Naive thymus-derived CD8-positive, alpha-beta T cell (primary cell): ENCODE data around the gene TMEM204. TPM values are rescaled to one million over a fixed set of nuclear protein-coding genes. Genes with fewer than 3 reads are reported as not detected.

Experiments used
- ATAC-seq, 2 donors: fragments of 150-1000 bp; cut with Tn5 transposase in 1 of 2; sonication (Bioruptor Pico), chemical (Tn5 transposase) in 1 of 2; 1 replicate in 1 of 2; 2 replicates in 1 of 2; pipeline ENCODE4 v1.10.0; 2021; ENCODE audit warnings: mild to moderate bottlenecking in 2 of 2, moderate library complexity in 2 of 2
- POLR2A ChIA-PET: fragments of 350-600 bp; sonication (Branson Sonifier 250); formaldehyde crosslinking; loops from one replicate; lab custom pipeline; 2021; ENCODE audit warnings: antibody characterized with exemption; lab: Charles Lee
- DNase-seq, 10 donors: peaks; one replicate each; pipeline versions ENCODE4 v3.0.0 to v3.0.0-alpha.2; 2020 to 2022
- H3K27ac Mint-ChIP-seq, 10 donors: one replicate each; pipeline ENCODE4 v1.8.0; 2020 to 2022; ENCODE audit warnings: mild to moderate bottlenecking in 10 of 10, mixed read lengths in 10 of 10, moderate library complexity in 4 of 10, inconsistent platforms in 1 of 10
- H3K27me3 Mint-ChIP-seq, 5 donors: one replicate each; pipeline ENCODE4 v1.8.0; 2021 to 2022; ENCODE audit warnings: mixed read lengths in 5 of 5
- H3K36me3 Mint-ChIP-seq, 3 donors: one replicate each; pipeline ENCODE4 v1.8.0; 2020 to 2022; ENCODE audit warnings: mixed read lengths in 3 of 3, mild to moderate bottlenecking in 2 of 3, inconsistent platforms in 1 of 3
- H3K4me1 Mint-ChIP-seq, 4 donors: one replicate each; pipeline ENCODE4 v1.8.0; 2021 to 2022; ENCODE audit warnings: mixed read lengths in 4 of 4
- H3K4me3 Mint-ChIP-seq, 10 donors: one replicate each; pipeline ENCODE4 v1.8.0; 2020 to 2022; ENCODE audit warnings: mild to moderate bottlenecking in 10 of 10, mixed read lengths in 10 of 10, moderate library complexity in 6 of 10, inconsistent platforms in 1 of 10
- H3K9me3 Mint-ChIP-seq, 9 donors: one replicate each; pipeline ENCODE4 v1.8.0; 2020 to 2022; ENCODE audit warnings: mixed read lengths in 9 of 9, mild to moderate bottlenecking in 3 of 9, inconsistent platforms in 1 of 9, moderate library complexity in 1 of 9
- polyA plus RNA-seq, 3 donors: library from polyadenylated mRNA; unstranded; fragments of 300-500 nt; fragmentation: Illumina TruSeq; gene quantifications; one replicate each; pipeline ENCODE4 v1.2.3, GENCODE V29; 2021
- total RNA-seq, 8 experiments: library from RNA in 2 of 8; stranded (reverse) in 2 of 8; gene quantifications; one replicate each; pipeline ENCODE4 v1.2.3 and lab custom pipeline; 2021 to 2026

Gene TMEM204
- total RNA-seq: 100 to 1,000 TPM; 186 to 196 TPM
- polyA plus RNA-seq: 100 to 1,000 TPM in 2 of 3 donors, 10 to 100 TPM in 1; 95.9 to 135 (median 125) TPM
- 16.6 to 144 (median 29.4) reads per million in 6 experiments for total RNA-seq (lab: John Stamatoyannopoulos, UW)

DNA sequence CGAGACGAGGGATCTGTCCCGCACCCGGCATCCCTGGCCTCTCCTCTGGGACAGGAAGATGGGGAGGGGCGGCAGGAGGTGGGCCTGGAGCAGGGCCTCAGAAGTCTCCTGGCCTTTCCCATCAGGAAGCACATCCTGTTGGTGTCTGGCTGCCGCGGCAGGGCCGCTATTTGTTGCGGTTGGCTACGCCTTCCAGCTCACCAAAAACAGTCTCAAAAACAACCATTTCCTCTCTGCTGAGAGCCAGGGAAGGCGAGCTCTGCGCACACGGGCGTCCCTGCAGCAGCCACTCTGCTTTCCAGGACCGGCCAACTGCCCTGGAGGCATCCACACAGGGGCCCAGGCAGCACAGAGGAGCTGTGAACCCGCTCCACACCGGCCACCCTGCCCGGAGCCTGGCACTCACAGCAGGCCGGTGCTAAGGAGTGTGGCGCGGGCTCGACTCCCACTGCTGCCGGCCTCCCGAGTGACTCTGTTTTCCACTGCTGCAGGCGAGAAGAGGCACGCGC is at the start of gene TMEM204:
TMEM204 (plus strand) TSS at position 224 of the 509 bp plus-strand sequence. CDS start 610 bp downstream, outside the sequence.
- Mint-ChIP-seq H3K9me3 (no peaks in the 10 kb centered on the region), H3K36me3 (peaks cover 16 to 38% (median 18%) of the 10 kb centered on the region in 3 donors), H3K4me1 (peaks cover 25 to 54% (median 48%) of the 10 kb centered on the region in 4 donors), H3K27me3 (no peaks in the 10 kb centered on the region), H3K27ac (peak within 1 kb of the TSS; percentile 90 to 97 (median 94)), H3K4me3 (peak within 1 kb of the TSS; percentile 96 to 99 (median 98))
- DNase-seq: peak in 8 of 10 donors; percentile 15 to 73 (median 50)
- POLR2A ChIA-PET: interaction anchor here (0.6 to 11.3 kb wide), 18 partner anchors 8 to 322 kb away, joined by 3 to 135 read pairs (median 6); partner anchors contain the start of genes CRAMP1, EME2, IFT140 and MAPK8IP3
- ATAC-seq: peak; percentile 57 to 59

- Mint-ChIP-seq H3K4me1 (peaks cover 0 to 8% (median under 1%) of the 10 kb centered on the region in 4 donors), H3K36me3 (no peaks in the 10 kb centered on the region), H3K4me3 (no peak overlapping the region), H3K9me3 (no peaks in the 10 kb centered on the region), H3K27ac (no peak overlapping the region), H3K27me3 (peaks cover 0 to 1% (median 0%) of the 10 kb centered on the region in 5 donors)
- no peak for DNase-seq
- POLR2A ChIA-PET: no interaction called here
- no peak for ATAC-seq
These were observed 47.5 kb upstream of the TMEM204 start for GRCh38 chr16:1485847-1486496.

- Mint-ChIP-seq H3K36me3 (no peaks in the 10 kb centered on the region), H3K27ac (no peak overlapping the region), H3K4me1 (peaks cover 0 to 5% (median 2%) of the 10 kb centered on the region in 4 donors), H3K27me3 (peaks cover 0 to 1% (median 0%) of the 10 kb centered on the region in 5 donors), H3K9me3 (no peaks in the 10 kb centered on the region), H3K4me3 (no peak overlapping the region)
- DNase-seq (no peak), ATAC-seq (no peak)
- POLR2A ChIA-PET: no interaction called here
These were observed 46.7 kb upstream of the TMEM204 start for GRCh38 chr16:1486551-1487390.

DNA sequence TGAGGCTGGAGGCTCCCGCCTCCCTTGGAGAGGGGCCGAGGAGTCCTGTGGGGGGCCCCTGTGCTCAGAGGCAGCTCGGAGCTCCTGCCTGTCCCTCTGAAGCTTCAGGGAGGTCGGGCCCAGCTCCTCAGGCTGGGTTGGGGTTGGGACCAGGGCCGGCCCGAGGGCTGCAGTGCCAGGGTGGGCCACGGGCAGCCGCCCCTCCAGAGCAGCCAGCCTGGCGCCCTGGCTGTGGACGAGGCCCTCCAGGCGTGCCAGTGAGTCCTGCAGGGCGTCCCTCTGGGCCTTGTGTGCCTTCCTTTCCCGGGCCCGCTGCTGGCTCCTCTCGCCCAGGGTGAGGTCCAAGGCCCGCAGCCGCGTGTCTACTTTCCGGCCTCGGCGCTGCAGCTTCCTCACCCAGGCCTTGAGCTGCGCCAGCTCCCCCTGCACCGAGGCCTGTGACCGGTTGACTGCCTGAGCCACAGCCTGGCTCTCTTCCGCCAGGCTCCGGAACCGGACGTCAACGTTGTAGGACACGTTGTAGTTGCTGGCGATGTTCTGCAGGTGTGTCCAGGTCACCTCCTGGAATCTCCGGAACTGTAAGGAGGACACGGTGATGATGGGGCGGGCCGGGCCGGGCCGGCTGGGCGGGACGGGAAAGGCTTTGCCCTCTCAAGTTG is 45.9 kb upstream of the TMEM204 start:
- peaks cover 0 to 1% (median 0%) of the 10 kb centered on the region in 5 donors for H3K27me3 Mint-ChIP-seq
- no peak for ATAC-seq
- peaks cover under 1 to 11% (median 4%) of the 10 kb centered on the region in 4 donors for H3K4me1 Mint-ChIP-seq
- H3K36me3 Mint-ChIP-seq: no peaks in the 10 kb centered on the region
- POLR2A ChIA-PET: no interaction called here
- H3K27ac Mint-ChIP-seq: no peak overlapping the region
- no peaks in the 10 kb centered on the region for H3K9me3 Mint-ChIP-seq
- H3K4me3 Mint-ChIP-seq: no peak overlapping the region
- no peak for DNase-seq

DNA sequence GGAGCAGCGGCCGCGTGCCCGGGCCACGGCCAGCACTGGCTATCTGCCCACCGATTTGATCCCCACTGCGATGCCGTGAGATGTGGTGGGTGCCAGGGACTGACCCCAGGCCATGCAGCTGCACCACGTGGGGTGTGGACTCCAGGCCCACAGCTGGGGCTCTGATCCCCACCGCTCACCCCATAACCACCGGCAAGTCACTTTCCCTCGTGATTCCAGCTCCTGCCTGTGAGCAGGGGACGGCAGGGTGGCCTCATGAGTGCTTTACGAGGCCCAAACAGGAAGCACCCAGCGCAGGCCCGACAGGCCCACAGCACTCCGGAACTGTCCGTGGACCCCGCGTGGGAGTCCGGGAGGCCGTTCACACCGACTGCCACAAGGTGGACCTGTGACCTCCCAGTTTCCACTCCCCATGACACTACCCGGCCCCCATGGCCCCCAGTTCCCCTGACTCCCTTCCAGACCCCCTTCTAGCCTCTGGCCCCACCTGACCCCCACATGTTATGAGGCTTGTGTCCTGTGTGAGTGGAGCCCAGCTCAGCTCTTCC is 45.3 kb upstream of the TMEM204 start:
- DNase-seq: no peak
- H3K9me3 Mint-ChIP-seq: no peaks in the 10 kb centered on the region
- no peaks in the 10 kb centered on the region for H3K36me3 Mint-ChIP-seq
- H3K27me3 Mint-ChIP-seq: peaks cover 0 to 1% (median 0%) of the 10 kb centered on the region in 5 donors
- H3K4me1 Mint-ChIP-seq: peaks cover 2 to 16% (median 9%) of the 10 kb centered on the region in 4 donors
- H3K27ac Mint-ChIP-seq: peak overlapping the region in 2 of 10 donors; percentile 39 to 53
- no peak for ATAC-seq
- POLR2A ChIA-PET: no interaction called here
- H3K4me3 Mint-ChIP-seq: no peak overlapping the region

DNA sequence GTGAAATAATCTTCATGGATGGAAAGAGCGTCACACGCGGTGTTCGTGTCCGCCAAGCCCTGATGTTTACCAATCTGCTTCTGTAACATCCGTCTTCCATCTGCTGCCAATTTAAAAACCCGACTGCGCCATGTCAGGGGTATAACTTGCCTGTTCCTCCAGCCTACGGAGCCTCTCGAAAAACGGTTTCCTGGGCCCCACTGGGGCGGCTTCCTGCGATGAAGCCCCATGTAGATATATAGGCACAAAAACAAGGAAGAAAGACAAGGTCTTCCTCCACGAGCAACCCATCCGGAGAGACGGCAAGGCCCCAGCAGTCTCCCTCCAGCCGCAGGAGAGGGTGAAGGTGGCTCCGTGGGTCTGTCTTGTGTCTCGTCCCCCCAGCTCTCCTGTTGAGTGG is 44.8 kb upstream of the TMEM204 start, which contains the start of gene PTX4:
PTX4 (minus strand) TSS at position 326 of the 400 bp plus-strand sequence; CDS start at position 291, 35 bp downstream.
- H3K27me3 Mint-ChIP-seq: peaks cover 0 to 1% (median 0%) of the 10 kb centered on the region in 5 donors
- peak within 1 kb of the TSS in 1 of 10 donors; percentile 28 for H3K4me3 Mint-ChIP-seq
- no peak for ATAC-seq
- peak within 1 kb of the TSS in 2 of 10 donors; percentile 39 to 53 for H3K27ac Mint-ChIP-seq
- no peak for DNase-seq
- H3K9me3 Mint-ChIP-seq: no peaks in the 10 kb centered on the region
- POLR2A ChIA-PET: no interaction called here
- peaks cover 2 to 16% (median 10%) of the 10 kb centered on the region in 4 donors for H3K4me1 Mint-ChIP-seq
- H3K36me3 Mint-ChIP-seq: no peaks in the 10 kb centered on the region

DNA sequence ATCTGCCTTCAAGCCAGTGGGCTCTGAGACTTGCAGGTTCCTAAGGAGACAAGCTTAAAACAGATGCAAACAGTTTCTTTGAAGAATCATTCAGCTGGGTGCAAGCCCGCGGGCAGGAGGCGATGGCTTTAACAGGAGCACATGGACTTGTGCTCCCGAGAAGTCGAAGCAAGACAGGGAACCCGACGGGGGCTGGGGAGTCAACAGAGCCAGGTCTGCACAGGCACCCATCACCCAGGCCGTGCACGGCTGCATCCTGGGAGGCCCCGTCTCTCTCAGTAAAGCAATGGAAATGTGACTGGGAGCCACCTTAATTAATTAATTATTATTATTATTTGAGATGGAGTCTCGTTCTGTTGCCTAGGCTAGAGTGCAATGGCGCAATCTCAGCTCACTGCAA is 44.4 kb upstream of the TMEM204 start:
- DNase-seq (no peak), ATAC-seq (no peak)
- Mint-ChIP-seq H3K27ac (no peak overlapping the region), H3K4me3 (peak overlapping the region in 1 of 10 donors; percentile 28), H3K9me3 (no peaks in the 10 kb centered on the region), H3K27me3 (no peaks in the 10 kb centered on the region), H3K36me3 (no peaks in the 10 kb centered on the region), H3K4me1 (peaks cover 2 to 19% (median 12%) of the 10 kb centered on the region in 4 donors)
- POLR2A ChIA-PET: no interaction called here

DNA sequence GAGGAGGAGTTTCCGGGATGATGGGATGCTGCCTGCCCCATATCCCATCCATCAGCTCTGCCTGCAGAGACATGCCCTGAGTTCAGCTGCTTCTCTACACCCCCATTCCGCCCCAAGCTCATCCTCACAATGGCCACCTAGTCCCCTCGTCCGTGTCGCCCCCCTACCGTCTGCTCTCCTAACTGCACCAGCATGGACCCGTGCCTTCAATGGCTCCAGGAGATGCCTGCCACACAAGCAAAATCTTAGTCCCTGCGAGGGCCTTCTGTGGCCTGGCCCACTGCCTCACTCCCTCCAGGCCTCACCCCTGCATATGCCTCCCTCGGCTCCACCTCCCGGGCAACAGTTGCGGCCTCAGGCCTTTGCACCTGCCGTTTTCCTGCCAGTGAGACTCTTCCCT is 42.1 kb upstream of the TMEM204 start:
- ATAC-seq: no peak
- Mint-ChIP-seq H3K27ac (peak overlapping the region in 9 of 10 donors; percentile 41 to 100 (median 80)), H3K4me3 (peak overlapping the region in 2 of 10 donors; percentile 26 to 40), H3K4me1 (peaks cover 2 to 29% (median 15%) of the 10 kb centered on the region in 4 donors), H3K36me3 (no peaks in the 10 kb centered on the region), H3K9me3 (no peaks in the 10 kb centered on the region), H3K27me3 (no peaks in the 10 kb centered on the region)
- no peak for DNase-seq
- POLR2A ChIA-PET: interaction anchor here (2.4 to 3.9 kb wide), 2 partner anchors 15 to 43 kb away, joined by 15 to 37 read pairs; partner anchors contain the start of gene TMEM204

DNA sequence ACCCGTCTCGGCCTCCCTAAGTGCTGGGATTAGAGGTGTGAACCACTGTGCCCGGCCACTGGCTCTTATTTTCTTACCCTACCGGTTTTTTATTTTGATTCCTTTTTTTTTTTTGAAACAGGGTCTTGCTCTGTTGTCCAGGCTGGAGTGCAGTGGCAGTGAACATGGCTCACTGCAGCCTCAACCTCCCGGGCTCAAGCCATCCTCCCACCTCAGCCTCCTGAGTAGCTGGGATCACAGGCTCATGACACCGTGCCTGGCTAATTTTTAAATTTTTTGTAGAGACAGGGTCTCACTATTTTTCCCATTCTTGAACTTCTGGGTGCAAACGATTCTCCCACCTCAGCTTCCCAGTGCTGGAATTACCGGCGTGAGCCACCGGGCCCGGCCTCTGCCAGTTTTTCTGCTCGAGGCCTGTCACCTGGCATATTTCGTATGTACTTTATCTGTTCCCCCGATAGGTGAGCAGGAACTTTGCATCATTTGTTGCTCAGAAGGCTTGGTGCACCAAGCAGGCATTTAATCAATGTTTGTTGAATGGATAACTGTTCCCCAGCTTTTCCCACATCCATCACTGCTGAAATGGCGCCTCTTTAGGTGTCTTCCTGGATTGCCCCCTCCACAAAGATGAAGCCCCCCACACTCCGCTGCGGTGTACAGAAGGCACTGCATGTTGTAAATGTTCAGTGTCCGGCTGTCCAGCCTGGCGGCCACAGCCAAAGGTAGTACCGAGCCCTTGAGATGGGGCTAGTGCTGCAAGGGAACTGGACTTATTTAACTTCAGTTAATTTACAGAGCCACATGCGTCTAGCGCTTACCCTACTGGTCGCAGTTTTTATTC is 41.2 kb upstream of the TMEM204 start:
- Mint-ChIP-seq H3K4me3 (peak overlapping the region; percentile 91 to 99 (median 97)), H3K27me3 (no peaks in the 10 kb centered on the region), H3K4me1 (peaks cover 2 to 33% (median 15%) of the 10 kb centered on the region in 4 donors), H3K27ac (peak overlapping the region; percentile 97 to 100 (median 100)), H3K36me3 (peaks cover 0 to 8% (median 0%) of the 10 kb centered on the region in 3 donors), H3K9me3 (no peaks in the 10 kb centered on the region)
- DNase-seq: peak in 2 of 10 donors; percentile 3 to 8
- no peak for ATAC-seq
- POLR2A ChIA-PET: interaction anchor here (0.6 to 3.9 kb wide), 20 partner anchors 10 to 409 kb away, joined by 3 to 37 read pairs (median 4); partner anchors contain the start of genes CRAMP1, IFT140, JPT2 and MAPK8IP3

DNA sequence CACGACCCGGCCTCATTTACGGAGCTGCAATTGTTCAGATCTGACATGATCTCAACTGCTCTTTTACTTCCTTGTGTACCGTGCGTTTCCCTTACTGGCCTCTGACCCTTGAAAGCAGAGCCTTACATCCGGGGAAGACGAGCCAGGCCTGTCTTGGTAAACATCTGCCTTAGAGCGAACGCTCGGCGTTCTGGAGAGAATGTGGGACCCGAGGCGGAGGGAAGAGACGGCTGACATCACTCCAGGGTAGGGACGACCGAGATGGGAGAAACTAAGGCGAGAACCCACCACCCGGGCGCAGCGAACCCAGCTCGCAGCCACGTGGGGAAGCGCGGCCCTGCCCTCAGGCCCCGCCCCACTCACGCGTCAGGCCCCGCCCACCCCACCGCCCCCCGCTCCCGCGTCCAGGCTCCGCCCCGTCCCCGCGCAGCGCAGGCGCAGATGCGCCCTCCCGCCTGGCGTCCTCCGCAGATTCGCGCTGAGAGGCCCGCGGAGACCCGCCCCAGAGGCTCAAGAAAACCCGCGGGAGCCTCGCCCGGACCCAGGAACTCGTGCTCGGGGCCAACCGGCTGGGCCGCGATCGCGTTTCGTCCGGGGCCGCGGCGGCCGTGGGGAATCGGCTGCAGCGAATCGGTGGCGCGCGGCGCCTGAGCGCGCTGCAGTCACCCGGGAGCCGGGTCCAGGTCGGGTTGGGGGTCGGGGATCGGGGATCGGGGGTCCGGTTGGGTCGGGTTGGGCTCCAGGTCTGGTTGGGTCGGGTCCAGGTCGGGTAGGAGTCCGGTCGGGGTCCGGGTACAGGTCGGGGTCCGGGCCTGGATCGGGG is 40.3 kb upstream of the TMEM204 start, which contains the start of gene TELO2:
TELO2 (plus strand) TSS at position 438 of the 823 bp plus-strand sequence. CDS start 922 bp downstream, outside the sequence.
- H3K4me3 Mint-ChIP-seq: peak within 1 kb of the TSS; percentile 91 to 99 (median 97)
- peaks cover 0 to 16% (median 0%) of the 10 kb centered on the region in 3 donors for H3K36me3 Mint-ChIP-seq
- POLR2A ChIA-PET: interaction anchor here (0.6 to 3.9 kb wide), 23 partner anchors 9 to 436 kb away, joined by 3 to 37 read pairs (median 4); partner anchors contain the start of genes CRAMP1, IFT140, JPT2 and MAPK8IP3
- H3K27me3 Mint-ChIP-seq: no peaks in the 10 kb centered on the region
- H3K9me3 Mint-ChIP-seq: no peaks in the 10 kb centered on the region
- H3K4me1 Mint-ChIP-seq: peaks cover 2 to 33% (median 15%) of the 10 kb centered on the region in 4 donors
- DNase-seq (peak; percentile 76 to 96 (median 90)), ATAC-seq (peak; percentile 88)
- H3K27ac Mint-ChIP-seq: peak within 1 kb of the TSS; percentile 97 to 100 (median 100)
